GM23338 (cell line): ENCODE results near the gene HSD11B1. TPM values are rescaled to one million over a fixed set of nuclear protein-coding genes. Genes with fewer than 3 reads are reported as not detected.

Experiments used
- CREB1 ChIP-seq: fragments of 250-450 bp; sonication (Bioruptor Pico); IDR thresholded peaks from 2 replicates; pipeline ENCODE4 v1.5.0; 2020; ENCODE audit warnings: low read depth, mild to moderate bottlenecking, moderate library complexity
- EZH2 ChIP-seq: fragments of 200-600 bp; sonication (generic); IDR thresholded peaks from one replicate; pipeline ENCODE4 v1.8.0; 2017; ENCODE audit warnings: antibody characterized with exemption, mild to moderate bottlenecking, low read depth; ENCODE audit not compliant: unreplicated experiment
- EZH2phosphoT487 ChIP-seq: fragments of 200-600 bp; sonication (generic); IDR thresholded peaks from one replicate; pipeline ENCODE4 v1.8.1; 2018; ENCODE audit warnings: antibody characterized with exemption; ENCODE audit not compliant: unreplicated experiment
- JUNB ChIP-seq: IDR thresholded peaks from one replicate; pipeline ENCODE4 v1.6.1; 2016; ENCODE audit warnings: antibody characterized with exemption; ENCODE audit not compliant: unreplicated experiment
- NANOG ChIP-seq: IDR thresholded peaks from 2 replicates; pipeline ENCODE4 v1.6.1; 2016; ENCODE audit warnings: antibody characterized with exemption, borderline replicate concordance
- POLR2AphosphoS5 ChIP-seq: IDR thresholded peaks from 2 replicates; pipeline ENCODE4 v1.6.1; 2016; ENCODE audit warnings: antibody characterized with exemption, low read depth
- STAT1 ChIP-seq: IDR thresholded peaks from one replicate; pipeline ENCODE4 v1.6.1; 2016; ENCODE audit warnings: antibody characterized with exemption; ENCODE audit not compliant: unreplicated experiment
- ZNF114 ChIP-seq: fragments of 250-450 bp; sonication (Bioruptor Pico); IDR thresholded peaks from 2 replicates; pipeline ENCODE4 v1.5.0; 2020; ENCODE audit warnings: mild to moderate bottlenecking, moderate library complexity
- ZNF331 ChIP-seq: fragments of 250-450 bp; sonication (Bioruptor Pico); IDR thresholded peaks from 2 replicates; pipeline ENCODE4 v1.5.0; 2020; ENCODE audit warnings: low read depth, mild to moderate bottlenecking, moderate library complexity
- polyA plus RNA-seq: library from polyadenylated mRNA; unstranded; fragments of >200 nt; fragmentation: Nextera tagmentation; extraction: Ambion mirVana; gene quantifications from 2 replicates; pipeline ENCODE4 v1.2.1, GENCODE V29; 2016
- total RNA-seq: library from RNA; depleted of rRNA; stranded (reverse); fragments of >200 nt; shearing (Covaris generic); gene quantifications from 2 replicates; pipeline ENCODE4 v1.2.3, GENCODE V29; 2014
- TF ChIP-seq, protein P1 (sequence below): fragments of 250-450 bp; sonication (Bioruptor Pico); IDR thresholded peaks from 2 replicates; pipeline ENCODE4 v1.5.0; 2020; ENCODE audit warnings: mild to moderate bottlenecking, moderate library complexity
- TF ChIP-seq, protein P2 (sequence below): IDR thresholded peaks from one replicate; pipeline ENCODE4 v1.6.1; 2018; ENCODE audit warnings: antibody characterized with exemption; ENCODE audit not compliant: unreplicated experiment
- TF ChIP-seq, protein P3 (sequence below), 2 experiments: fragments of 200-600 bp in 1 of 2; sonication (generic) in 1 of 2; conservative IDR thresholded peaks; 2 replicates each; pipeline versions ENCODE4 v1.5.1 to v1.6.1; 2016 to 2017; ENCODE audit warnings: antibody characterized with exemption in 2 of 2, low read depth in 2 of 2, mild to moderate bottlenecking in 2 of 2, moderate library complexity in 1 of 2

The HSD11B1 gene
- total and polyA plus RNA-seq, 2 experiments from 2014 or later, result not detected

DNA sequence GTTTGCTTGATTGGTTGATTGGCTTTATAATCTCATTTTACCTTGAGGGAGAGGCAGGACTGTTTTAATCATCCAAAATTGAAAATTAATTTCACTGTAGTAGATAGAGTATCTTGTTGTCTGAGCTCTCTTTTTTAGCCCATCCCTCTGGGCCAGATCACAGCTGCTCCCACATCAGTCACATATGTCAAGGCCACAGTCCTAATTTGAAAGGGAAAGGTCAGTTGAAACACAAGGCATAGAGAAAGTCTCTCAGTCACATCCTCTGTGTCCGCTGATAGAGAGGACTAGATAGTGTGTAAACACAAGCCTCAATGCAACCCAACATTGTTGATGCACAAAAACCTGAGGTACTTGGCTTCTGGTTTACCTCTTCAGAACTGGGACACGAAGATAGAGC lies 72.9 kb downstream of the HSD11B1 start (continued):
- TF ChIP-seq, protein P1, sequence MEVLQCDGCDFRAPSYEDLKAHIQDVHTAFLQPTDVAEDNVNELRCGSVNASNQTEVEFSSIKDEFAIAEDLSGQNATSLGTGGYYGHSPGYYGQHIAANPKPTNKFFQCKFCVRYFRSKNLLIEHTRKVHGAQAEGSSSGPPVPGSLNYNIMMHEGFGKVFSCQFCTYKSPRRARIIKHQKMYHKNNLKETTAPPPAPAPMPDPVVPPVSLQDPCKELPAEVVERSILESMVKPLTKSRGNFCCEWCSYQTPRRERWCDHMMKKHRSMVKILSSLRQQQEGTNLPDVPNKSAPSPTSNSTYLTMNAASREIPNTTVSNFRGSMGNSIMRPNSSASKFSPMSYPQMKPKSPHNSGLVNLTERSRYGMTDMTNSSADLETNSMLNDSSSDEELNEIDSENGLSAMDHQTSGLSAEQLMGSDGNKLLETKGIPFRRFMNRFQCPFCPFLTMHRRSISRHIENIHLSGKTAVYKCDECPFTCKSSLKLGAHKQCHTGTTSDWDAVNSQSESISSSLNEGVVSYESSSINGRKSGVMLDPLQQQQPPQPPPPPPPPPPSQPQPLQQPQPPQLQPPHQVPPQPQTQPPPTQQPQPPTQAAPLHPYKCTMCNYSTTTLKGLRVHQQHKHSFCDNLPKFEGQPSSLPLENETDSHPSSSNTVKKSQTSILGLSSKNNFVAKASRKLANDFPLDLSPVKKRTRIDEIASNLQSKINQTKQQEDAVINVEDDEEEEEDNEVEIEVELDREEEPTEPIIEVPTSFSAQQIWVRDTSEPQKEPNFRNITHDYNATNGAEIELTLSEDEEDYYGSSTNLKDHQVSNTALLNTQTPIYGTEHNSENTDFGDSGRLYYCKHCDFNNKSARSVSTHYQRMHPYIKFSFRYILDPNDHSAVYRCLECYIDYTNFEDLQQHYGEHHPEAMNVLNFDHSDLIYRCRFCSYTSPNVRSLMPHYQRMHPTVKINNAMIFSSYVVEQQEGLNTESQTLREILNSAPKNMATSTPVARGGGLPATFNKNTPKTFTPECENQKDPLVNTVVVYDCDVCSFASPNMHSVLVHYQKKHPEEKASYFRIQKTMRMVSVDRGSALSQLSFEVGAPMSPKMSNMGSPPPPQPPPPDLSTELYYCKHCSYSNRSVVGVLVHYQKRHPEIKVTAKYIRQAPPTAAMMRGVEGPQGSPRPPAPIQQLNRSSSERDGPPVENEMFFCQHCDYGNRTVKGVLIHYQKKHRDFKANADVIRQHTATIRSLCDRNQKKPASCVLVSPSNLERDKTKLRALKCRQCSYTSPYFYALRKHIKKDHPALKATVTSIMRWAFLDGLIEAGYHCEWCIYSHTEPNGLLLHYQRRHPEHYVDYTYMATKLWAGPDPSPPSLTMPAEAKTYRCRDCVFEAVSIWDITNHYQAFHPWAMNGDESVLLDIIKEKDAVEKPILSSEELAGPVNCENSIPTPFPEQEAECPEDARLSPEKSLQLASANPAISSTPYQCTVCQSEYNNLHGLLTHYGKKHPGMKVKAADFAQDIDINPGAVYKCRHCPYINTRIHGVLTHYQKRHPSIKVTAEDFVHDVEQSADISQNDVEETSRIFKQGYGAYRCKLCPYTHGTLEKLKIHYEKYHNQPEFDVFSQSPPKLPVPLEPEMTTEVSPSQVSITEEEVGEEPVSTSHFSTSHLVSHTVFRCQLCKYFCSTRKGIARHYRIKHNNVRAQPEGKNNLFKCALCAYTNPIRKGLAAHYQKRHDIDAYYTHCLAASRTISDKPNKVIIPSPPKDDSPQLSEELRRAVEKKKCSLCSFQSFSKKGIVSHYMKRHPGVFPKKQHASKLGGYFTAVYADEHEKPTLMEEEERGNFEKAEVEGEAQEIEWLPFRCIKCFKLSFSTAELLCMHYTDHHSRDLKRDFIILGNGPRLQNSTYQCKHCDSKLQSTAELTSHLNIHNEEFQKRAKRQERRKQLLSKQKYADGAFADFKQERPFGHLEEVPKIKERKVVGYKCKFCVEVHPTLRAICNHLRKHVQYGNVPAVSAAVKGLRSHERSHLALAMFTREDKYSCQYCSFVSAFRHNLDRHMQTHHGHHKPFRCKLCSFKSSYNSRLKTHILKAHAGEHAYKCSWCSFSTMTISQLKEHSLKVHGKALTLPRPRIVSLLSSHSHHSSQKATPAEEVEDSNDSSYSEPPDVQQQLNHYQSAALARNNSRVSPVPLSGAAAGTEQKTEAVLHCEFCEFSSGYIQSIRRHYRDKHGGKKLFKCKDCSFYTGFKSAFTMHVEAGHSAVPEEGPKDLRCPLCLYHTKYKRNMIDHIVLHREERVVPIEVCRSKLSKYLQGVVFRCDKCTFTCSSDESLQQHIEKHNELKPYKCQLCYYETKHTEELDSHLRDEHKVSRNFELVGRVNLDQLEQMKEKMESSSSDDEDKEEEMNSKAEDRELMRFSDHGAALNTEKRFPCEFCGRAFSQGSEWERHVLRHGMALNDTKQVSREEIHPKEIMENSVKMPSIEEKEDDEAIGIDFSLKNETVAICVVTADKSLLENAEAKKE, result no peak
- TF ChIP-seq, protein P2, sequence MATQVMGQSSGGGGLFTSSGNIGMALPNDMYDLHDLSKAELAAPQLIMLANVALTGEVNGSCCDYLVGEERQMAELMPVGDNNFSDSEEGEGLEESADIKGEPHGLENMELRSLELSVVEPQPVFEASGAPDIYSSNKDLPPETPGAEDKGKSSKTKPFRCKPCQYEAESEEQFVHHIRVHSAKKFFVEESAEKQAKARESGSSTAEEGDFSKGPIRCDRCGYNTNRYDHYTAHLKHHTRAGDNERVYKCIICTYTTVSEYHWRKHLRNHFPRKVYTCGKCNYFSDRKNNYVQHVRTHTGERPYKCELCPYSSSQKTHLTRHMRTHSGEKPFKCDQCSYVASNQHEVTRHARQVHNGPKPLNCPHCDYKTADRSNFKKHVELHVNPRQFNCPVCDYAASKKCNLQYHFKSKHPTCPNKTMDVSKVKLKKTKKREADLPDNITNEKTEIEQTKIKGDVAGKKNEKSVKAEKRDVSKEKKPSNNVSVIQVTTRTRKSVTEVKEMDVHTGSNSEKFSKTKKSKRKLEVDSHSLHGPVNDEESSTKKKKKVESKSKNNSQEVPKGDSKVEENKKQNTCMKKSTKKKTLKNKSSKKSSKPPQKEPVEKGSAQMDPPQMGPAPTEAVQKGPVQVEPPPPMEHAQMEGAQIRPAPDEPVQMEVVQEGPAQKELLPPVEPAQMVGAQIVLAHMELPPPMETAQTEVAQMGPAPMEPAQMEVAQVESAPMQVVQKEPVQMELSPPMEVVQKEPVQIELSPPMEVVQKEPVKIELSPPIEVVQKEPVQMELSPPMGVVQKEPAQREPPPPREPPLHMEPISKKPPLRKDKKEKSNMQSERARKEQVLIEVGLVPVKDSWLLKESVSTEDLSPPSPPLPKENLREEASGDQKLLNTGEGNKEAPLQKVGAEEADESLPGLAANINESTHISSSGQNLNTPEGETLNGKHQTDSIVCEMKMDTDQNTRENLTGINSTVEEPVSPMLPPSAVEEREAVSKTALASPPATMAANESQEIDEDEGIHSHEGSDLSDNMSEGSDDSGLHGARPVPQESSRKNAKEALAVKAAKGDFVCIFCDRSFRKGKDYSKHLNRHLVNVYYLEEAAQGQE, result no peak
- no peak for TF ChIP-seq EZH2
- no peak for TF ChIP-seq STAT1
- TF ChIP-seq NANOG, result no peak
- TF ChIP-seq ZNF331 (CRISPR knock-in tag), result no peak
- no peak for TF ChIP-seq ZNF114 (CRISPR knock-in tag)
- TF ChIP-seq, protein P3, sequence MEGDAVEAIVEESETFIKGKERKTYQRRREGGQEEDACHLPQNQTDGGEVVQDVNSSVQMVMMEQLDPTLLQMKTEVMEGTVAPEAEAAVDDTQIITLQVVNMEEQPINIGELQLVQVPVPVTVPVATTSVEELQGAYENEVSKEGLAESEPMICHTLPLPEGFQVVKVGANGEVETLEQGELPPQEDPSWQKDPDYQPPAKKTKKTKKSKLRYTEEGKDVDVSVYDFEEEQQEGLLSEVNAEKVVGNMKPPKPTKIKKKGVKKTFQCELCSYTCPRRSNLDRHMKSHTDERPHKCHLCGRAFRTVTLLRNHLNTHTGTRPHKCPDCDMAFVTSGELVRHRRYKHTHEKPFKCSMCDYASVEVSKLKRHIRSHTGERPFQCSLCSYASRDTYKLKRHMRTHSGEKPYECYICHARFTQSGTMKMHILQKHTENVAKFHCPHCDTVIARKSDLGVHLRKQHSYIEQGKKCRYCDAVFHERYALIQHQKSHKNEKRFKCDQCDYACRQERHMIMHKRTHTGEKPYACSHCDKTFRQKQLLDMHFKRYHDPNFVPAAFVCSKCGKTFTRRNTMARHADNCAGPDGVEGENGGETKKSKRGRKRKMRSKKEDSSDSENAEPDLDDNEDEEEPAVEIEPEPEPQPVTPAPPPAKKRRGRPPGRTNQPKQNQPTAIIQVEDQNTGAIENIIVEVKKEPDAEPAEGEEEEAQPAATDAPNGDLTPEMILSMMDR (conservative IDR thresholded peaks at IDR 0.05; ENCODE audit: low read depth in 2 of 2), result no peak
- no peak for TF ChIP-seq POLR2AphosphoS5
- no peak for TF ChIP-seq CREB1
- no peak for TF ChIP-seq EZH2phosphoT487
- TF ChIP-seq JUNB, result no peak
